Kidney (tissue), 14 donors: ENCODE results near the gene SNX8. TPM values are rescaled to one million over a fixed set of nuclear protein-coding genes. Genes with fewer than 3 reads are reported as not detected.
A peak's percentile ranks its signal among the peaks of the same experiment; 100 is the strongest.

Source experiments
- DNase-seq, 5 donors: peaks; one replicate each; pipeline ENCODE4 v3.0.0-alpha.2; 2013 to 2020
- FAIRE-seq: peaks from 2 replicates; lab custom pipeline; 2012; peaks lifted over from hg19 to GRCh38; lab: Jason Lieb, UNC
- H3K27ac ChIP-seq, 2 donors: one replicate each; pipeline ENCODE4 v1.7.0; 2013; ENCODE audit warnings: low read depth in 2 of 2, low read length in 2 of 2, inconsistent platforms in 1 of 2
- H3K27me3 ChIP-seq: one replicate; pipeline ENCODE4 v1.7.1; 2013; ENCODE audit warnings: low read length, inconsistent platforms; ENCODE audit not compliant: control insufficient read depth, insufficient read depth
- H3K36me3 ChIP-seq, 3 donors: one replicate each; pipeline versions ENCODE4 v1.7.0 to v1.7.1; 2013; ENCODE audit warnings: low read length in 3 of 3, control low read depth in 1 of 3, inconsistent platforms in 1 of 3; ENCODE audit not compliant: insufficient read depth in 3 of 3, control insufficient read depth in 2 of 3
- H3K4me1 ChIP-seq, 3 donors: one replicate each; pipeline versions ENCODE4 v1.7.0 to v1.7.1; 2013; ENCODE audit warnings: low read length in 3 of 3, inconsistent platforms in 1 of 3, low read depth in 1 of 3; ENCODE audit not compliant: control insufficient read depth in 2 of 3, insufficient read depth in 2 of 3
- H3K4me3 ChIP-seq, 3 donors: one replicate each; pipeline versions ENCODE4 v1.7.0 to v1.8.1; 2013; ENCODE audit warnings: low read length in 3 of 3, control low read depth in 1 of 3, inconsistent platforms in 1 of 3
- H3K9ac ChIP-seq, 3 donors: one replicate each; pipeline versions ENCODE4 v1.7.0 to v1.7.1; 2013; ENCODE audit warnings: low read length in 3 of 3, control low read depth in 1 of 3, inconsistent platforms in 1 of 3
- H3K9me3 ChIP-seq, 3 donors: one replicate each; pipeline versions ENCODE4 v1.7.0 to v1.7.1; 2013; ENCODE audit warnings: low read length in 3 of 3, control low read depth in 1 of 3, inconsistent platforms in 1 of 3; ENCODE audit not compliant: control insufficient read depth in 2 of 3, insufficient read depth in 1 of 3
- intact Hi-C: fragments of 100-400 bp; cut with DNase I; formaldehyde crosslinking; loops from one replicate; pipeline ENCODE4 v1.11.1; 2022
- polyA plus RNA-seq: library from polyadenylated mRNA; stranded (reverse); fragments of 350-450 nt; fragmentation: Illumina TruSeq; extraction: RNeasy Lipid Tissue Mini Kit (QIAGEN cat#74804); gene quantifications from one replicate; pipeline ENCODE4 v1.2.3, GENCODE V29; 2014; ENCODE audit warnings: low read depth, low replicate concordance; ENCODE audit not compliant: insufficient read depth
- total RNA-seq: library from RNA; stranded (reverse); fragmentation: NEBNext Ultra II Directional; extraction: Animal tissue kit (Norgen Biotek cat#: 25700); gene quantifications from one replicate; pipeline ENCODE4 v1.2.1, GENCODE V29; 2021
- TF ChIP-seq, protein P1 (sequence below): IDR thresholded peaks from 3 replicates; pipeline ENCODE4 v1.5.1; 2012; ENCODE audit warnings: mild to moderate bottlenecking, moderate library complexity, borderline replicate concordance; ENCODE audit not compliant: insufficient read depth; ENCODE audit errors: extremely low read depth
- donor health status: control.
- donor health status: control.
- donor health status: control.
- donor health status: control.
- donor health status: control.
- donor health status: DM: yes; HTN: yes; CAD: no.
- donor health status: Normal renal cell carcinoma (clear cell type).

SNX8 gene
- total and polyA plus RNA-seq, 2 donors from 2014 or later = 28.7 to 38.6 TPM

DNA sequence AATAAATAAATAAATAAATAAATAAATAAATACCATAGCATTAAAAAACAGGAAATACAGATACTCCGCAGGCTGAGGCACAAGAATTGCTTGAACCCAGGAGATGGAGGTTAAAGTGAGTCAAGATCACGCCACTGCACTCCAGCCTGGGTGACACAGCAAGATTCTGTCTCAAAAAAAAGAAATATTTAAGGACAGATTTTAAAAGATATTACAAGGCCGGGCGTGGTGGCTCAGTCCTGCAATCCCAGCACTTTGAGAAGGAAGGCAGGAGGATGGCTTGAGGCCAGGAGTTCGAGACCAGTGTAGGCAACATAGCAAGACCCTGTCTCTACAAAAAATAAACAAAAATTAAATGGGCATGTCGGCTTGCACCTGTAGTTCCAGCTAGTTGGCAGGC lies 17.5 kb upstream of the SNX8 start:
- Histone ChIP-seq H3K27ac (no peak overlapping the region), H3K9ac (no peak overlapping the region), H3K27me3 (no peaks in the 10 kb centered on the region), H3K9me3 (no peaks in the 10 kb centered on the region), H3K36me3 (no peaks in the 10 kb centered on the region), H3K4me3 (no peak overlapping the region), H3K4me1 (no peaks in the 10 kb centered on the region)
- DNase-seq (no peak), FAIRE-seq (no peak)
- TF ChIP-seq, protein P1, sequence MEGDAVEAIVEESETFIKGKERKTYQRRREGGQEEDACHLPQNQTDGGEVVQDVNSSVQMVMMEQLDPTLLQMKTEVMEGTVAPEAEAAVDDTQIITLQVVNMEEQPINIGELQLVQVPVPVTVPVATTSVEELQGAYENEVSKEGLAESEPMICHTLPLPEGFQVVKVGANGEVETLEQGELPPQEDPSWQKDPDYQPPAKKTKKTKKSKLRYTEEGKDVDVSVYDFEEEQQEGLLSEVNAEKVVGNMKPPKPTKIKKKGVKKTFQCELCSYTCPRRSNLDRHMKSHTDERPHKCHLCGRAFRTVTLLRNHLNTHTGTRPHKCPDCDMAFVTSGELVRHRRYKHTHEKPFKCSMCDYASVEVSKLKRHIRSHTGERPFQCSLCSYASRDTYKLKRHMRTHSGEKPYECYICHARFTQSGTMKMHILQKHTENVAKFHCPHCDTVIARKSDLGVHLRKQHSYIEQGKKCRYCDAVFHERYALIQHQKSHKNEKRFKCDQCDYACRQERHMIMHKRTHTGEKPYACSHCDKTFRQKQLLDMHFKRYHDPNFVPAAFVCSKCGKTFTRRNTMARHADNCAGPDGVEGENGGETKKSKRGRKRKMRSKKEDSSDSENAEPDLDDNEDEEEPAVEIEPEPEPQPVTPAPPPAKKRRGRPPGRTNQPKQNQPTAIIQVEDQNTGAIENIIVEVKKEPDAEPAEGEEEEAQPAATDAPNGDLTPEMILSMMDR = no peak
- intact Hi-C loops = no loop called here

DNA sequence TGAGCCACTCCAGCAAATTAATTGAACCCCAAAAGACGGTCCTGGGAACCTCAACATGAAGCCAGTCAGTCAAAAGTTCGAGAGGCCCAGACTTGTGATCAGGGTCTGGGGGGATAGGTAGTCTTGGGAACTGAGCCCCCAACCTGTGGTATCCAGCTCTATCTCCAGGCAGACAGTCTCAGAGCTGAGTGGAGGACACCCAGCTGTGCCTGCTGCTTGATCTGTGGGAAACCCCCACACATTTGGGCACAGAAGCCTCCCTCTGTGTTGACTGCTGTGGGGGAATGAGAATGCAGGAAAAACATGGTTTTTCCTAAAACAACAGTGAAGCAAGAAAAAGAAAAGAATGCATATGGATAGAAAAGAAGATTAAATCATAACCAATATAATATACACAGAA lies 16.3 kb upstream of the SNX8 start:
- H3K9ac ChIP-seq = no peak overlapping the region
- H3K4me3 ChIP-seq = no peak overlapping the region
- no peaks in the 10 kb centered on the region for H3K27me3 ChIP-seq
- no peaks in the 10 kb centered on the region for H3K4me1 ChIP-seq
- H3K27ac ChIP-seq = no peak overlapping the region
- peak in 2 of 5 donors; percentile 18 to 35 for DNase-seq
- no peaks in the 10 kb centered on the region for H3K9me3 ChIP-seq
- H3K36me3 ChIP-seq = no peaks in the 10 kb centered on the region
- TF ChIP-seq, protein P1 = no peak
- intact Hi-C loops = no loop called here
- FAIRE-seq = no peak

DNA sequence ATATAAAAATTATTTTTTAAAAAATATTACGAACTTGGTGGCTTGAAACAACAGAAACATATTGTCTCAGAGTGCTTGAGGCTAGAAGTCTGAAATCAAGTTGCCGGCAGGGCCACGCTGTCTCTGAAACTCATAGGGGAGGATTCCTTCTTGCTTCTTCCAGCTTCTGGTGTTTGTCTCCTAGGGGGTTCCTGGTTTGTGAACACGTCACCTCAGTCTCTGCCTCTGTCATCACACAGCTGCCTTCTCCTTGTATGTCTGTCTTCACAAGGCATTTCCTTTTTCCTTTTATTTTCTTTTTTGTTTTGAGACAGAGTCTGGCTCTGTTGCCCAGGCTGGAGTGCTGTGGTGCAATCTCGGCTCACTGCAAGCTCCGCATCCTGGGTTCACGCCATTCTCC lies 12.7 kb upstream of the SNX8 start:
- TF ChIP-seq, protein P1 = no peak
- no peaks in the 10 kb centered on the region for H3K36me3 ChIP-seq
- no peaks in the 10 kb centered on the region for H3K27me3 ChIP-seq
- no peak overlapping the region for H3K4me3 ChIP-seq
- intact Hi-C loops = no loop called here
- FAIRE-seq (no peak), DNase-seq (no peak)
- H3K9me3 ChIP-seq = no peaks in the 10 kb centered on the region
- no peaks in the 10 kb centered on the region for H3K4me1 ChIP-seq
- H3K27ac ChIP-seq = no peak overlapping the region
- no peak overlapping the region for H3K9ac ChIP-seq

DNA sequence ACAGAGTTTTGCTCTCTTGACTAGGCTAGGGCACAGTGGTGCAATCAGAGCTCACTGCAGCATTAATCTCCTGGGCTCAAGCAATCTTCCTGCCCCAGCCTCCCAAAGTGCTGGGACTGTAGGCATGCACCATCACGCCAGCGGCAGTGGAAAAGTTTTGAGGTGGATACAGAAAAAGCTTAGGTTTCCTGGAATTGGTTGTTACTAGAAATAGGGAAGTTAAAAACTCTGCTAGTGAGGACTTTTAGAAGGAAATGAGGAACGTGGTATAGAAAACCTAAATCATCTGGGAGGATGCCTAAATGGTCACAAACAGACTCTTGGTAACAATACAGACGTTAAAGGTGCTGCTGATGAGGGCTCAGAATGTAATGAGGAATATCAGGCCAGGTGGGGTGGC lies 10.9 kb upstream of the SNX8 start:
- no peak for DNase-seq
- TF ChIP-seq, protein P1 = no peak
- H3K9ac ChIP-seq = no peak overlapping the region
- H3K4me3 ChIP-seq = no peak overlapping the region
- intact Hi-C loops = no loop called here
- H3K9me3 ChIP-seq = no peaks in the 10 kb centered on the region
- H3K4me1 ChIP-seq = no peaks in the 10 kb centered on the region
- no peak for FAIRE-seq
- no peaks in the 10 kb centered on the region for H3K36me3 ChIP-seq
- H3K27ac ChIP-seq = no peak overlapping the region
- H3K27me3 ChIP-seq = no peaks in the 10 kb centered on the region
